Measurements from ENCODE around the gene PTER.

PTER gene, protein sequence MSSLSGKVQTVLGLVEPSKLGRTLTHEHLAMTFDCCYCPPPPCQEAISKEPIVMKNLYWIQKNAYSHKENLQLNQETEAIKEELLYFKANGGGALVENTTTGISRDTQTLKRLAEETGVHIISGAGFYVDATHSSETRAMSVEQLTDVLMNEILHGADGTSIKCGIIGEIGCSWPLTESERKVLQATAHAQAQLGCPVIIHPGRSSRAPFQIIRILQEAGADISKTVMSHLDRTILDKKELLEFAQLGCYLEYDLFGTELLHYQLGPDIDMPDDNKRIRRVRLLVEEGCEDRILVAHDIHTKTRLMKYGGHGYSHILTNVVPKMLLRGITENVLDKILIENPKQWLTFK

GRCh38 chr10:16436758-16437539 is at the start of gene PTER:
Gene PTER, plus strand, starts transcription at chr10:16437010. Its CDS starts 47,375 bp downstream, at chr10:16484385.
- peak; percentile 93 for DNase-seq (ENCODE audit: low read depth)

DNA sequence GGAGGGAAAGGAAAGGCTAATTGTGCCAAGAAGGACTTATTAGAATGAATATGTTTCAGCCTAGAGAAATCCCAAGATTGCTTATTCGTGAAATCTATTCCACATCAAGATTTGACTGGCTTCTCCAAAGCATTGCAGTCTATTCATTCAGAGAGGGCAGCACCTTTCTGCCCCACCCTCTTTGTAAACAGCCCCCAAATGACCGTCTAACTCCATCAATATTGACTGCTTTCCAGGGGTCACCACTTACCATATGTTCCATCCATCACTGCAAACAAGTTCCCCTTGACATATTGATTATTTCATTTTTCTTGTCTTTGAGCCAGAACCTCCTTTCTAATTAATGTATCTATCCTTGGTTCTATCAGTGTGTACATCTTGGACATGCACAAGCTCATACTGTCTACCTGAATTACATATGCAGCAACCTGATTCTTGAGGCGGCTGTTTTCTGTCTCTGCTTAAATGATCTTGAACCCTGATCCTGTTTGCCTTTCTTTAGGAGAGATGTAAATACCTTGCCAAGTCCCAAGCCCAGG is 44.2 kb upstream of the PTER start:
- no peak for DNase-seq (ENCODE audit: low read depth)

GRCh38 chr10:16393271-16393858 is 43.4 kb upstream of the PTER start:
- DNase-seq (ENCODE audit: low read depth): no peak

GRCh38 chr10:16401416-16401815 is 35.4 kb upstream of the PTER start:
- DNase-seq (ENCODE audit: low read depth): no peak

- DNase-seq (ENCODE audit: low read depth): no peak
Observed at GRCh38 chr10:16408379-16408778, 28.4 kb upstream of the PTER start.

DNA sequence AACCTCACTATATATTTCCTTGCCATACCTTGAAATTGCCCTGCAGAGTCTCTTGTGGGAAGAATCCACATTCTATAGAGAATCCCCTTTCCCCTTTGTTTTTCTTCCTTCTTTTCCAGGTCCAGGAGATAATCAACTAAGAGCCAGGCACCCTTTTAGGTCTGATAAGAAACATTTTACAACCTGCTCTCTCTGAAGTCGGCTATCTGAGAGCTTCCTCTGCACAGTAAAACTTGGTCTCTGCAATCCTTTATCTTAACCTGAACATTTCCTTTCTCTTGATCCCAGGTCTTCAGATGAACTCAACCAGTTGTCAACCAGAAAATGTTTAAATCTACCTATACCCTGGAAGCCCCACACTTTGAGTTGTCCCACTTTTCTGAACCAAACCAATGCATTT is 19.5 kb upstream of the PTER start:
- no peak for DNase-seq (ENCODE audit: low read depth)

DNA sequence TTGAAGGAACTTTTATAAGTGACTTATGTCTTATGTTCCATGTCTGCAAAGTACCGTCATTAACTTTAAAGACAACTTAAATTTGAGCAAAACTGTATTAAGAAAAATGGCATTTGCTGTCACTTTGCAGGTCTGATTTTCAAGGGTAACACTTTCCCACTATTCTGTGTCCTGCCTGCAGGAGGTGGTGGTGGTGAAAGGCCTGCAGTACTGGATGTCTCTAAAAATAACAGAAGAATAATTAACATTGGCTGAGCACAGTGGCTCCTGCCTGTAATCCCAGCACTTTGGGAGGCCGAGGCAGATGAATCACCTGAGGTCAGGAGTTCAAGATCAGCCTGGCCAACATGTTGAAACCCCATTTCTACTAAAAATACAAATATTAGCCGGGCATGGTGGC is 13.2 kb upstream of the PTER start:
- no peak for DNase-seq (ENCODE audit: low read depth)

- DNase-seq (ENCODE audit: low read depth): no peak
Observed at GRCh38 chr10:16425449-16425848, 11.4 kb upstream of the PTER start.

DNA sequence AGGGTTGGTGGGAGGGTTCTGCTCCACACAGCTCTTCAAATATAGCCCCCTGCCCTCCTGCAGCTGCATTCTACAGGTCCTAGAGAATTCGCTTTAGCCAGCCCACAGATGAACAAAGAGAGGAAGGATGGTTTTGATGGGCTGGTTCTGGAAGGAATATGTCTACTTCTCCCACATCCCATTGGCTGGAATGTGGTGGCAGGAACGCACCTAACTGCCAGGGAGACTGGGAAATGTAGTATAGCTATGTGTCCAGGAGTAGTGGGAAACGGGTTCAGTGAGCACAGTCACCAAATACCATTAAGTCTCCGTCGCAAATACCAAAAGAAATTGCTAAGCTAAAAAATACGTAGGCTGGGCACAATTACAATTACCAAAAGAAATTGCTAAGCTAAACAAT is 7.3 kb upstream of the PTER start:
- DNase-seq (ENCODE audit: low read depth): no peak

DNA sequence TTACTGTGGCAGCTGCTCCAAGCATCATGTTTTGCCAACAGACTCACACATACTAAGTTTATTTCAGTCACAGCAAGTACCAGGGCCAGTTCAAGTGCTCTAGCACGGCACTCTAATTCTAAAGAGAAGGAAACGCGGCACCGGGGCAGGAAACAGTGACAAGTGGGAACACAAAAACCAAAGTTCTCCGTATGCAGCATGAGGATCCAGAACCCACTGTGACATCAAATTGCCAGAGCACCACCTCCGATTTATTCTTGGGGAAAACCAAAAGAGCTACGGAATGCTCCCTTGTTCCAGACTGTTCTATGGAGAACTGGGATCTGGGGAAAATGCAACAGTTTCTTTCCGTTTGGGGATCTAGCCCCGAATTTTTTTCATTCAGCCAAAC is 448 bp upstream of the PTER start:
- DNase-seq (ENCODE audit: low read depth): no peak

DNA sequence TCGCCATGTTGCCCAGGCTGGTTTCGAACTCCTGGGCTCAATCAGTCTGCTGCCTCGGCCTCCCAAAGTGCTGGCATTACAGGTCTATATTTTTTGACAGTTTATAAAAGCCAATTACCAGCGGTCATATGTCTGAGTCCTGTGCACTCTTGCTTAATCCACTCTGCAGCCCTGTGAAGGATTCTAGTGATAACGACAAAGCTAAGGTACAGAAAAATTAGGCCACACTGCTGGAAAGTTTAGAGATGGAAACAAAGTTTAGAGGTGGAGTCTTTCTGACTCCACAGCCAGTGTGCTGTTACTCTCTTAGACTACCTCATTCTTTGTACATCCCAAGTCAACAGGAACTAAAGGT is 707 bp downstream of the PTER start:
- no peak for DNase-seq (ENCODE audit: low read depth)

GRCh38 chr10:16439295-16439694 is 2.5 kb downstream of the PTER start:
- no peak for DNase-seq (ENCODE audit: low read depth)

DNA sequence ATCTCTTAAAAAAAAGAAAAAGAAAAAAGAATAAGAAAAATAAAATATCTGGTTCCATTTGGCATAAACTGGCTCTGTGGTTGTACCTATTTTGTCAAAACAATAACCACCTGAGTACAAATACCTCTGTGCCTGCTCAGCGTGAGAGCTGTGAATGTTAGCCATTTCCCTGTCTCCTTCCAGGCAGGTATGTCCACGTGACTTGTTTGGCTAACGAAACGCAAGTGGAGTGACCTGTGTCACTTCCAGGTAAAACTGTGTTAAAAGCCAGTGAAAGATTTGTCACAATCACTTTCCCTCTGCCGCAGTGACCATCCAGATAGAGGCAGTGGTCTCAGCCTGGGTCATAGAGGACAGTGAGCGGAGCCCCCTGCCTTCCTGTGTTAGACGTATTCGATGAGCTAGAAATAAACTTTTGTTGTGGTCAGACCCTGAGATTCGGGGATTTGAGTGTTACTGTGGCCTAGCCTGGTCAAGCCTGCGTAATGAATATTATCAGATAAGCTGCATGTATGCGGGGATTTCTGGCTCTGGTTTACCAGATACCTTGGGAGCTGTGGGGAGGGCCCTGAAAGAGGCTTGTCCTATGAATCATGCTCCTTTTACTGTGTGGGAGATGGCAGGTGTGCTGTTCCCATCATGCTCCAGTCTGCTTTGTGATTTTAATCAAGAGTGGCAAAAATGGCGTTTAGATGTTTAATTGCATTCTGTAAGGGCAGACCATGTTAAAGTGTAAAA is 3.8 kb downstream of the PTER start:
- DNase-seq (ENCODE audit: low read depth): no peak

DNA sequence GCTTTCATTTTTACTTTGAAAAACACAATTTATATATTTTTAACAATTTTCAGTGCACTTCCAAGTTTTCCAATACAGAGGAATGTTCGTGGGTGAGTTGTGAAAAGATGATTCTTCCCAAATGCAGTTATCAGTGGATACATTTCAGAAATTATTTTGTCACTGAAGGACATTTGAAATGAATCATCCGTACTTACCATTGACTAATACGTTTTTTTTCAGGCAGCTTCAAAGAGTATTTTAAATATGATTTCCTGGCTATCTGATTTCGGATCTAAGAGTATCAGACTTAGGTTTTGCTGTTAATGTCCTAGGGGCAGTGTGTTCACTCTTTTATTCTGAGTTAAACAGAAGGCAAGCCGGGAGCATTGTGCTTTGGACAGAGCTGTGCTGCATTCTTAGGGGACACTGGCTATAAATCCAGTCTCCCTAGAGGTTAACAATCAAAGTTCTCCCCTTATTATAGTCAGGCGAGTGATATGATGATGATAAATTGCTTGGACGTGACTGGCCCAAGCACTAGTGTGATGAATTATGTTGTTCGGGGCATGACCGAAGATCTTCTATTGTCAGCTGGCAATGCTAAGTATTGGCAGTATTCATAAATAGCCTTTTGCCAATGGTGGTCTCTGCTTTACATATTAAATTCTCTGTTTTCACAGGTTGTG is 4.5 kb downstream of the PTER start:
- DNase-seq (ENCODE audit: low read depth): no peak

- DNase-seq (ENCODE audit: low read depth): no peak
Observed at GRCh38 chr10:16442914-16443313, 6.1 kb downstream of the PTER start.

- no peak for DNase-seq (ENCODE audit: low read depth)
Observed at GRCh38 chr10:16445770-16446469, 9.1 kb downstream of the PTER start.

DNA sequence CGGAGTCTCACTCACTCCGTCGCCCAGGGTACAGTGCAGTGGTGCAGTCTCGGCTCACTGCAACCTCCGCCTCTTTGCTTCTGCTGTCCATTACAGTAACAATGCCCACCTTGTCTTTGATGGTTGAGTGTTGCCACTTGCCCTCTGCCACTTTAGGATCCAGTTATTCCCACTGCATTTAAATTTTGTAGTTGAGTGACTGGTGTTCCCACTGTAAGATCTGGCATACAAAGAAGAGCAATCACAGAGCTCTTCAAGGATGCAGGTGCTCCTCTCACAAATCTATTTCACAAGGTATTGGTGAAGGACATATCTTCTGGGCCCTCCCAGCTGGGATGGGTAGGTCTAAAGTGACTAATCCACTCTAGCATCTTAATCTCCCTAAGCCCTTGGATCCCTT is 12.6 kb downstream of the PTER start:
- DNase-seq (ENCODE audit: low read depth): no peak

DNA sequence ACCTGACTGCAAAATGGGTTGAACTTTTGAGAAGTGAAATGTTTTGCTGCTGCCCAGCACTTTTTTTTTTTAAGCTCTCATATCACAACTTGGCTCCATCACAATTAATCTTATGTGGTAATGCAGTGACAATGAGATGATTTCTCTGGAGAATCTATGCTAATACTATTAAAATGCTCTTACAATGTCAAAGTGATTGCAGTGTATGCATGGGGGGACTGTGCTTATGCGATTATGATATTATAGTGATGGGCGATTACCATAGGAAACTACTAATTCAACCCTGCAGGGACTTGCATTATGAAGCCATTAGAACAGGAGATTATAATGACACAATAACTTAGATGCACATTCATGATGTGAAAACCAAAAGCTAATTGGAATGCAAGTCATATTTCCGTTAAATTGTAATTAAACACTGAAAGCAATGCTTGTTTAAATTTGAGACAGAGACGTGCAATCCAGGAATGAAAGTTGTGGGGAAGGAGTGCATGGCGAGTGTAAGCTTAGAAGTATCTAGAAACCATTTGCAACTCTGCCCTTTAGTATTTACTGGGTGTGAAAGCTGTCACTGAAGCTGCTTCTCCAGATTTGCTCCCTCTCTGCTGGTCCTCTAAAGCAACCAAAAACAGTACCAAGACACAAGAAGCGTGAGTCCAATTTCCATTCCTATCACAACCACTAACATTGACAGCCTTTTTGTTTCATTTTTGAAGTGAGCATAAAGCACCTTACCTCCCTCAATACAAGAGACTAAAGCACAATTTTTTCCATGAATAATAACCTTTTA is 21.6 kb downstream of the PTER start:
- DNase-seq (ENCODE audit: low read depth): no peak

- DNase-seq (ENCODE audit: low read depth): no peak
Observed at GRCh38 chr10:16459423-16459939, 22.7 kb downstream of the PTER start.

DNA sequence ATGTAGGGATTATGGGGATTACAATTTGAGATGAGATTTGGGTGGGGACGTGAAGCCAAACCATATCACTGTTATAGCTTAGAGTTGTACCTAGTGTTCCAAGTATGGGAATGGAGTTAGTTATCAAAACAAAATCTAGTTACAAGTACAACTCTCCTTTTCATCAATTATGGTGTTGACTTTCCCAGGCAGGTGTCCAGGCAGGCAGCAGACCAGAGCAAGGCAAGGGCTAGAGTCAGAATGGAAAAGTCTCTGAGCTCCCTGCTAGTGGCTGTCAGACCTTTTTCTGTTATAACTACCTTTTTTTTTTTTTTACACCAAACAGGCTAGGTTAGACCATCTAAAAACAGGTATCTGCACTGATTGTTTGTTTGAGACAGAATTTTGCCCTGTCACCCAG is 29.2 kb downstream of the PTER start:
- no peak for DNase-seq (ENCODE audit: low read depth)
